Upper lobe of left lung (tissue), 4 donors: ENCODE results near the gene BRCA1.

Experiments
- EP300 ChIP-seq, 4 donors: sonication (generic); formaldehyde crosslinking; IDR thresholded peaks; one replicate each; pipeline ENCODE4 v1.5.1; 2017; ENCODE audit warnings: antibody characterized with exemption in 4 of 4, control low read depth in 2 of 4
- POLR2A ChIP-seq, 4 donors: fragments of 450-650 bp; IDR thresholded peaks; one replicate each; pipeline ENCODE4 v1.5.1; 2016 to 2017; ENCODE audit warnings: antibody characterized with exemption in 4 of 4, mild to moderate bottlenecking in 2 of 4
- POLR2AphosphoS5 ChIP-seq, 2 donors: sonication (generic); formaldehyde crosslinking; IDR thresholded peaks; one replicate each; pipeline ENCODE4 v1.5.1; 2017; ENCODE audit warnings: antibody characterized with exemption in 2 of 2
- TF ChIP-seq, protein P1 (sequence below), 6 experiments: fragments of 450-650 bp in 4 of 6; fragments of 200-600 bp in 2 of 6; sonication (generic) in 2 of 6; IDR thresholded peaks; one replicate each; pipeline ENCODE4 v1.5.1; 2016 to 2019; ENCODE audit warnings: antibody characterized with exemption in 6 of 6

- TF ChIP-seq, protein P1, sequence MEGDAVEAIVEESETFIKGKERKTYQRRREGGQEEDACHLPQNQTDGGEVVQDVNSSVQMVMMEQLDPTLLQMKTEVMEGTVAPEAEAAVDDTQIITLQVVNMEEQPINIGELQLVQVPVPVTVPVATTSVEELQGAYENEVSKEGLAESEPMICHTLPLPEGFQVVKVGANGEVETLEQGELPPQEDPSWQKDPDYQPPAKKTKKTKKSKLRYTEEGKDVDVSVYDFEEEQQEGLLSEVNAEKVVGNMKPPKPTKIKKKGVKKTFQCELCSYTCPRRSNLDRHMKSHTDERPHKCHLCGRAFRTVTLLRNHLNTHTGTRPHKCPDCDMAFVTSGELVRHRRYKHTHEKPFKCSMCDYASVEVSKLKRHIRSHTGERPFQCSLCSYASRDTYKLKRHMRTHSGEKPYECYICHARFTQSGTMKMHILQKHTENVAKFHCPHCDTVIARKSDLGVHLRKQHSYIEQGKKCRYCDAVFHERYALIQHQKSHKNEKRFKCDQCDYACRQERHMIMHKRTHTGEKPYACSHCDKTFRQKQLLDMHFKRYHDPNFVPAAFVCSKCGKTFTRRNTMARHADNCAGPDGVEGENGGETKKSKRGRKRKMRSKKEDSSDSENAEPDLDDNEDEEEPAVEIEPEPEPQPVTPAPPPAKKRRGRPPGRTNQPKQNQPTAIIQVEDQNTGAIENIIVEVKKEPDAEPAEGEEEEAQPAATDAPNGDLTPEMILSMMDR (IDR thresholded peaks at IDR 0.05), result no peak
- no peak for TF ChIP-seq POLR2A (IDR thresholded peaks at IDR 0.05)
- TF ChIP-seq EP300 (IDR thresholded peaks at IDR 0.05), result no peak
- no peak for TF ChIP-seq POLR2AphosphoS5 (IDR thresholded peaks at IDR 0.05)
Observed at GRCh38 chr17:43143201-43143600, 18.0 kb upstream of the BRCA1 start.
